HepG2 (cell line): ENCODE results near the gene PLK5. TPM values are rescaled to one million over a fixed set of nuclear protein-coding genes. Genes with fewer than 3 reads are reported as not detected.

Experiments used
- ATAC-seq: fragments of 200-7000 bp; cut with Tn5 transposase; 3 replicates; pipeline ENCODE4 v1.9.1; 2020; ENCODE audit warnings: mild to moderate bottlenecking, moderate library complexity
- BruUV-seq: library from RNA; stranded (reverse); fragments of 400-500 nt; replicated peaks from 2 replicates; lab custom pipeline; 2021; lab: Mats Ljungman, UMichigan
- CTCF ChIA-PET: fragments of 300-600 bp; formaldehyde crosslinking; extraction: SDS; loops from one replicate; lab custom pipeline; 2021; ENCODE audit warnings: low total read pairs, inconsistent platforms, low intra/inter-chr PET ratio; lab: Yijun Ruan, JAX
- POLR2A ChIA-PET: fragments of 350-600 bp; sonication (Branson Sonifier 250); formaldehyde crosslinking; loops from one replicate; lab custom pipeline; 2020; ENCODE audit warnings: antibody characterized with exemption, inconsistent platforms; lab: Yijun Ruan, JAX
- DNase-seq: peaks from one replicate; pipeline ENCODE4 v3.0.0-alpha.2; 2015; ENCODE audit warnings: low spot score
- FAIRE-seq: peaks from 3 replicates; lab custom pipeline; 2011; peaks lifted over from hg19 to GRCh38; lab: Jason Lieb, UNC
- H2AFZ ChIP-seq: one replicate; pipeline ENCODE4 v1.6.1; 2011; ENCODE audit warnings: low read length, inconsistent platforms
- H3K27ac ChIP-seq: fragments of 300-600 bp; 3 replicates; pipeline ENCODE4 v1.8.0; 2011; ENCODE audit warnings: mixed run types, mild to moderate bottlenecking, mixed read lengths, low read length, inconsistent platforms; ENCODE audit not compliant: insufficient read depth; ENCODE audit errors: extremely low read length
- H3K27me3 ChIP-seq, 2 experiments: fragments of 200-600 bp in 1 of 2; 2 replicates in 1 of 2; 3 replicates in 1 of 2; pipeline versions ENCODE4 v1.6.0 to v1.8.0; 2011; ENCODE audit warnings: low read length in 2 of 2, mild to moderate bottlenecking in 2 of 2, moderate library complexity in 2 of 2, inconsistent platforms in 1 of 2; ENCODE audit not compliant: insufficient read depth in 2 of 2, control insufficient read depth in 1 of 2
- H3K36me3 ChIP-seq, 2 experiments: fragments of 200-600 bp in 1 of 2; replicated peaks in 1 of 2; 2 replicates in 1 of 2; 3 replicates in 1 of 2; pipeline versions ENCODE4 v1.5.1 to v1.8.0; 2011; ENCODE audit warnings: low read length in 2 of 2, inconsistent platforms in 1 of 2; ENCODE audit not compliant: insufficient read depth in 2 of 2, control insufficient read depth in 1 of 2
- H3K4me1 ChIP-seq: 2 replicates; pipeline ENCODE4 v1.5.1; 2012; ENCODE audit warnings: low read length, inconsistent platforms; ENCODE audit not compliant: insufficient read depth
- H3K4me2 ChIP-seq: 2 replicates; pipeline ENCODE4 v1.6.0; 2011; ENCODE audit warnings: low read depth, low read length, inconsistent platforms
- H3K4me3 ChIP-seq, 3 experiments: fragments of 200-600 bp in 1 of 3; sonication (generic), shearing (Covaris generic) in 1 of 3; replicated peaks in 1 of 3; 2 replicates each; pipeline ENCODE4 v1.5.1; 2011 to 2016; ENCODE audit warnings: low read length in 3 of 3, inconsistent platforms in 2 of 3, low read depth in 2 of 3, mild to moderate bottlenecking in 2 of 3, control low read depth in 1 of 3, mixed read lengths in 1 of 3; ENCODE audit not compliant: insufficient read depth in 1 of 3
- H3K79me2 ChIP-seq: one replicate; pipeline ENCODE4 v1.6.1; 2011; ENCODE audit warnings: low read length, inconsistent platforms; ENCODE audit not compliant: insufficient read depth
- H3K9ac ChIP-seq: 2 replicates; pipeline ENCODE4 v1.6.0; 2011; ENCODE audit warnings: mild to moderate bottlenecking, low read depth, low read length, inconsistent platforms; ENCODE audit not compliant: insufficient read depth
- H3K9me3 ChIP-seq: 2 replicates; pipeline ENCODE4 v1.5.1; 2012; ENCODE audit warnings: mild to moderate bottlenecking, low read length
- H4K20me1 ChIP-seq: 2 replicates; pipeline ENCODE4 v1.6.0; 2011; ENCODE audit warnings: inconsistent platforms, mild to moderate bottlenecking, low read length, moderate library complexity; ENCODE audit not compliant: insufficient read depth
- DNMT3B ChIP-seq: conservative IDR thresholded peaks from 2 replicates; pipeline ENCODE4 v1.6.1; 2016; ENCODE audit warnings: missing biosample characterization, control low read depth
- FOSL2 ChIP-seq: sonication (generic); formaldehyde crosslinking; IDR thresholded peaks from 2 replicates; pipeline ENCODE4 v1.4.0; 2020; ENCODE audit warnings: missing genetic modification reagents
- GABPA ChIP-seq, 2 experiments: IDR thresholded peaks; 2 replicates each; pipeline ENCODE4 v1.6.1; 2011 to 2016; ENCODE audit warnings: low read depth in 2 of 2, low read length in 1 of 2, missing biosample characterization in 1 of 2, missing genetic modification characterization in 1 of 2
- GTF2F1 ChIP-seq: fragments of 150-350 bp; IDR thresholded peaks from 2 replicates; pipeline ENCODE4 v1.6.1; 2014; ENCODE audit warnings: low read length
- HOXA9 ChIP-seq: sonication (generic); formaldehyde crosslinking; IDR thresholded peaks from 2 replicates; pipeline ENCODE4 v1.8.1; 2022; ENCODE audit warnings: missing genetic modification reagents, mild to moderate bottlenecking, moderate library complexity, borderline replicate concordance
- MAFF ChIP-seq: IDR thresholded peaks from 2 replicates; pipeline ENCODE4 v1.6.1; 2011; ENCODE audit warnings: low read depth, low read length, improper control_type of control experiment
- MAFK ChIP-seq, 2 experiments: IDR thresholded peaks in 1 of 2; conservative IDR thresholded peaks in 1 of 2; 2 replicates each; pipeline ENCODE4 v1.6.1; 2011; ENCODE audit warnings: improper control_type of control experiment in 2 of 2, low read length in 2 of 2
- WIZ ChIP-seq: sonication (generic); formaldehyde crosslinking; IDR thresholded peaks from 2 replicates; pipeline ENCODE4 v1.5.1; 2020; ENCODE audit warnings: mild to moderate bottlenecking, missing genetic modification reagents
- ZBTB8A ChIP-seq: sonication (generic); formaldehyde crosslinking; IDR thresholded peaks from 2 replicates; pipeline ENCODE4 v1.4.0; 2020; ENCODE audit warnings: mild to moderate bottlenecking, low read depth, missing genetic modification reagents, borderline replicate concordance
- ZFP36 ChIP-seq: fragments of 150-350 bp; IDR thresholded peaks from 2 replicates; pipeline ENCODE4 v1.6.1; 2018; ENCODE audit warnings: borderline replicate concordance, low read length, low read depth; ENCODE audit not compliant: partially characterized antibody
- ZKSCAN8 ChIP-seq: IDR thresholded peaks from 2 replicates; pipeline ENCODE4 v1.6.1; 2016; ENCODE audit warnings: borderline replicate concordance, missing genetic modification reagents, missing compliant biosample characterization
- ZNF274 ChIP-seq: sonication (generic); formaldehyde crosslinking; IDR thresholded peaks from 2 replicates; pipeline ENCODE4 v1.5.1; 2020; ENCODE audit warnings: mild to moderate bottlenecking, missing genetic modification reagents
- ZNF460 ChIP-seq: sonication (generic); formaldehyde crosslinking; IDR thresholded peaks from 2 replicates; pipeline ENCODE4 v1.5.1; 2020; ENCODE audit warnings: missing genetic modification reagents, mild to moderate bottlenecking, borderline replicate concordance
- ZNF563 ChIP-seq: sonication (generic); formaldehyde crosslinking; IDR thresholded peaks from 2 replicates; pipeline ENCODE4 v1.8.0; 2022; ENCODE audit warnings: mild to moderate bottlenecking, moderate library complexity, missing genetic modification reagents
- ZNF598 ChIP-seq: sonication (generic); formaldehyde crosslinking; IDR thresholded peaks from 2 replicates; pipeline ENCODE4 v1.5.1; 2020; ENCODE audit warnings: mild to moderate bottlenecking, missing genetic modification reagents, borderline replicate concordance
- ZNF629 ChIP-seq: sonication (generic); formaldehyde crosslinking; conservative IDR thresholded peaks from 2 replicates; pipeline ENCODE4 v1.5.0; 2020; ENCODE audit warnings: missing genetic modification reagents
- ZNF850 ChIP-seq: sonication (generic); formaldehyde crosslinking; conservative IDR thresholded peaks from 2 replicates; pipeline ENCODE4 v1.9.0; 2021; ENCODE audit warnings: mild to moderate bottlenecking, missing genetic modification reagents
- whole genome bisulfite sequencing: methylation state at CpG from one replicate; pipeline ENCODE4 v1.1.6; 2017; ENCODE audit warnings: low lambda C conversion rate; 5-methylcytosine and 5-hydroxymethylcytosine counted together
- in situ Hi-C: cut with HindIII; loops from 2 replicates; pipeline ENCODE4 v1.10.0; 2017; ENCODE audit warnings: low pct_unique_long_range_greater_than_20kb; ENCODE audit not compliant: extremely low pct_ligation_motif_present
- intact Hi-C: fragments of 100-400 bp; cut with micrococcal nuclease; formaldehyde crosslinking; loops from one replicate; pipeline ENCODE4 v1.10.0; 2022; ENCODE audit not compliant: unreplicated experiment
- polyA plus RNA-seq, 8 experiments: library from polyadenylated mRNA; depleted of rRNA in 3 of 8; stranded (reverse) in 7 of 8; unstranded in 1 of 8; fragments of >200 nt; fragmentation: Illumina TruSeq in 4 of 8; extraction: Trizol in 4 of 8; gene quantifications; 2 replicates each; pipeline versions ENCODE4 v1.2.1 to v1.2.3, GENCODE V29; 2011 to 2016; ENCODE audit warnings: low read depth in 4 of 8, missing spikeins in 1 of 8, mixed read lengths in 1 of 8; ENCODE audit not compliant: insufficient read depth in 1 of 8
- total RNA-seq, 5 experiments: library from RNA; depleted of rRNA; stranded (reverse); fragments of >200 nt; fragmentation: Illumina TruSeq; extraction: Trizol; gene quantifications; 2 replicates each; pipeline ENCODE4 v1.2.3, GENCODE V29; 2016; ENCODE audit warnings: low read depth in 1 of 5

The PLK5 gene
- total and polyA plus RNA-seq, 2 of the 13 experiments (the other 11 are each of a cell fraction or from before 2014, with no cell fraction given) = not detected

- Histone ChIP-seq H3K27ac (no peak overlapping the region), H3K36me3 (no peaks in the 10 kb centered on the region; a peak in 1 of 5 replicates), H4K20me1 (no peaks in the 10 kb centered on the region), H3K79me2 (no peaks in the 10 kb centered on the region), H3K4me3 (no peak overlapping the region), H3K4me1 (peaks cover 8% of the 10 kb centered on the region; the same call in 1 of the 2 replicates), H3K9ac (no peak overlapping the region), H3K9me3 (no peaks in the 10 kb centered on the region), H3K27me3 (no peaks in the 10 kb centered on the region), H2AFZ (no peak overlapping the region), H3K4me2 (no peak overlapping the region)
- FAIRE-seq = no peak
- ChIA-PET POLR2A (no interaction called here), CTCF (no interaction called here)
- 96% methylated on average over 24 of the region's 24 CpGs for WGBS
- DNase-seq = no peak
- in situ Hi-C loops = no loop called here
- no TSS peak for BruUV-seq
- TF ChIP-seq ZNF598 (no peak), ZNF274 (no peak), DNMT3B (CRISPR knock-in tag) (no peak), ZFP36 (no peak), GABPA (IDR thresholded peaks at IDR 0.05; ENCODE audit: low read depth, low read length) (no peak), GABPA (CRISPR knock-in tag; IDR thresholded peaks at IDR 0.05; ENCODE audit: low read depth) (no peak), ZNF850 (no peak), ZNF629 (CRISPR knock-in tag) (no peak), MAFK (conservative IDR thresholded peaks at IDR 0.05 in 1 of 2, IDR thresholded peaks at IDR 0.05 in 1 of 2; ENCODE audit: low read length in 2 of 2) (peak; percentile 24 to 53; a peak in 3 of 4 replicates), WIZ (no peak), MAFF (0 out of 2 replicates have a peak, but pooled peaks have one; percentile 12), ZNF563 (CRISPR knock-in tag) (no peak), FOSL2 (CRISPR knock-in tag) (no peak), GTF2F1 (no peak), ZKSCAN8 (CRISPR knock-in tag) (no peak), ZBTB8A (no peak), HOXA9 (no peak), ZNF460 (CRISPR knock-in tag) (no peak)
- intact Hi-C loops = no loop called here
- no peak for ATAC-seq
Measured at GRCh38 chr19:1554968-1555367, 31.1 kb downstream of the PLK5 start.
